IMR-90 (cell line): ENCODE results near the gene LRP1B.

Source experiments
- BHLHE40 ChIP-seq: fragments of 150-350 bp; IDR thresholded peaks from 2 replicates; pipeline ENCODE4 v1.6.1; 2016; ENCODE audit warnings: mild to moderate bottlenecking, low read depth, low read length
- POLR2A ChIP-seq: IDR thresholded peaks from 2 replicates; pipeline ENCODE4 v1.6.1; 2012; ENCODE audit warnings: mild to moderate bottlenecking, low read depth, low read length

- TF ChIP-seq BHLHE40 (no peak), POLR2A (no peak)
Measured at GRCh38 chr2:141618457-141618856, 512.4 kb downstream of the LRP1B start.
